Measurements from ENCODE around the gene HDGFL3.

Gene HDGFL3

DNA sequence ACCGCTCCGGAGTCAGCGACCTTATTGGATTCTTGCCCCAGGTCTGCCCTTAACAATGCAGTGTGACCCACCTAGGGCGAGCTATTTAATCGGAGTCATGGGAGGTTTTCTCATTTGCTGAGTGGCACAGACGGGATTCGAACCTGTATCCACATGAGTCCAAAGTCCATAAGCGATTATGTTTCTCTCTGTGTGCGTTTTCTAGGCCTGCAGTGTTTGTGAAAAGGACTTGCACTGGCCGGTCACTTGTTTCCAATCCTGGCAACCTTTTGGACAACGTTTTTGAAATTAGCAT lies 691 bp upstream of the HDGFL3 start (continued):
- TF ChIP-seq, protein P1, sequence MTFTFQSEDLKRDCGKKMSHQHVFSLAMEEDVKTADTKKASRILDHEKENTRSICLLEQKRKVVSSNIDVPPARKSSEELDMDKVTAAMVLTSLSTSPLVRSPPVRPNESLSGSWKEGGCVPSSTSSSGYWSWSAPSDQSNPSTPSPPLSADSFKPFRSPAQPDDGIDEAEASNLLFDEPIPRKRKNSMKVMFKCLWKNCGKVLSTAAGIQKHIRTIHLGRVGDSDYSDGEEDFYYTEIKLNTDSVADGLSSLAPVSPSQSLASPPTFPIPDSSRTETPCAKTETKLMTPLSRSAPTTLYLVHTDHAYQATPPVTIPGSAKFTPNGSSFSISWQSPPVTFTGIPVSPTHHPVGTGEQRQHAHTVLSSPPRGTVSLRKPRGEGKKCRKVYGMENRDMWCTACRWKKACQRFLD (tag by site-specific recombination; IDR thresholded peaks at IDR 0.05) = no peak
- TF ChIP-seq ZNF530 (tag by site-specific recombination; IDR thresholded peaks at IDR 0.05; ENCODE audit: low read depth) (no peak), ZNF23 (tag by site-specific recombination; IDR thresholded peaks at IDR 0.05; ENCODE audit: borderline replicate concordance) (no peak), ZNF529 (tag by site-specific recombination; IDR thresholded peaks at IDR 0.05; ENCODE audit: insufficient replicate concordance) (no peak), ZBTB8A (tag by site-specific recombination; IDR thresholded peaks at IDR 0.05) (peak; percentile 80; the same call in 1 of the 2 replicates), ZNF544 (tag by site-specific recombination; IDR thresholded peaks at IDR 0.05) (no peak), ZNF335 (tag by site-specific recombination; conservative IDR thresholded peaks at IDR 0.05) (peak; percentile 30; the same call in 1 of the 2 replicates), ZNF558 (tag by site-specific recombination; IDR thresholded peaks at IDR 0.05) (no peak), ZNF423 (tag by site-specific recombination; IDR thresholded peaks at IDR 0.05) (no peak), ZNF561 (tag by site-specific recombination; IDR thresholded peaks at IDR 0.05; ENCODE audit: borderline replicate concordance) (no peak; the same call in none of the 2 replicates), ZNF302 (tag by site-specific recombination; IDR thresholded peaks at IDR 0.05; ENCODE audit: low read depth) (no peak), PRDM1 (tag by site-specific recombination; IDR thresholded peaks at IDR 0.05) (0 out of 2 replicates have a peak, but pooled peaks have one; percentile 8), ZNF391 (tag by site-specific recombination; IDR thresholded peaks at IDR 0.05; ENCODE audit: borderline replicate concordance, low read depth) (no peak), HOXD13 (CRISPR knock-in tag; IDR thresholded peaks at IDR 0.05; ENCODE audit: borderline replicate concordance) (no peak), ZNF138 (tag by site-specific recombination; IDR thresholded peaks at IDR 0.05; ENCODE audit: borderline replicate concordance) (no peak), ZNF791 (tag by site-specific recombination; IDR thresholded peaks at IDR 0.05) (no peak), ZNF416 (tag by site-specific recombination; IDR thresholded peaks at IDR 0.05) (no peak), ZNF777 (tag by site-specific recombination; IDR thresholded peaks at IDR 0.05; ENCODE audit: borderline replicate concordance) (no peak), ZNF660 (tag by site-specific recombination; IDR thresholded peaks at IDR 0.05) (no peak), REPIN1 (tag by site-specific recombination; IDR thresholded peaks at IDR 0.05; ENCODE audit: low read depth) (no peak), SP3 (tag by site-specific recombination; IDR thresholded peaks at IDR 0.05) (no peak), HOXC10 (CRISPR knock-in tag; IDR thresholded peaks at IDR 0.05) (no peak), ZBTB17 (tag by site-specific recombination; IDR thresholded peaks at IDR 0.05) (peak; percentile 87), ZNF501 (tag by site-specific recombination; IDR thresholded peaks at IDR 0.05) (no peak; the same call in 1 of the 2 replicates), KLF8 (tag by site-specific recombination; IDR thresholded peaks at IDR 0.05) (no peak)
- TF ChIP-seq, protein P2, sequence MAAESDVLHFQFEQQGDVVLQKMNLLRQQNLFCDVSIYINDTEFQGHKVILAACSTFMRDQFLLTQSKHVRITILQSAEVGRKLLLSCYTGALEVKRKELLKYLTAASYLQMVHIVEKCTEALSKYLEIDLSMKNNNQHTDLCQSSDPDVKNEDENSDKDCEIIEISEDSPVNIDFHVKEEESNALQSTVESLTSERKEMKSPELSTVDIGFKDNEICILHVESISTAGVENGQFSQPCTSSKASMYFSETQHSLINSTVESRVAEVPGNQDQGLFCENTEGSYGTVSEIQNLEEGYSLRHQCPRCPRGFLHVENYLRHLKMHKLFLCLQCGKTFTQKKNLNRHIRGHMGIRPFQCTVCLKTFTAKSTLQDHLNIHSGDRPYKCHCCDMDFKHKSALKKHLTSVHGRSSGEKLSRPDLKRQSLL (tag by site-specific recombination; IDR thresholded peaks at IDR 0.05) = no peak
- TF ChIP-seq, protein P3, sequence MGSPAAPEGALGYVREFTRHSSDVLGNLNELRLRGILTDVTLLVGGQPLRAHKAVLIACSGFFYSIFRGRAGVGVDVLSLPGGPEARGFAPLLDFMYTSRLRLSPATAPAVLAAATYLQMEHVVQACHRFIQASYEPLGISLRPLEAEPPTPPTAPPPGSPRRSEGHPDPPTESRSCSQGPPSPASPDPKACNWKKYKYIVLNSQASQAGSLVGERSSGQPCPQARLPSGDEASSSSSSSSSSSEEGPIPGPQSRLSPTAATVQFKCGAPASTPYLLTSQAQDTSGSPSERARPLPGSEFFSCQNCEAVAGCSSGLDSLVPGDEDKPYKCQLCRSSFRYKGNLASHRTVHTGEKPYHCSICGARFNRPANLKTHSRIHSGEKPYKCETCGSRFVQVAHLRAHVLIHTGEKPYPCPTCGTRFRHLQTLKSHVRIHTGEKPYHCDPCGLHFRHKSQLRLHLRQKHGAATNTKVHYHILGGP (tag by site-specific recombination; IDR thresholded peaks at IDR 0.05) = no peak
- TF ChIP-seq, protein P4, sequence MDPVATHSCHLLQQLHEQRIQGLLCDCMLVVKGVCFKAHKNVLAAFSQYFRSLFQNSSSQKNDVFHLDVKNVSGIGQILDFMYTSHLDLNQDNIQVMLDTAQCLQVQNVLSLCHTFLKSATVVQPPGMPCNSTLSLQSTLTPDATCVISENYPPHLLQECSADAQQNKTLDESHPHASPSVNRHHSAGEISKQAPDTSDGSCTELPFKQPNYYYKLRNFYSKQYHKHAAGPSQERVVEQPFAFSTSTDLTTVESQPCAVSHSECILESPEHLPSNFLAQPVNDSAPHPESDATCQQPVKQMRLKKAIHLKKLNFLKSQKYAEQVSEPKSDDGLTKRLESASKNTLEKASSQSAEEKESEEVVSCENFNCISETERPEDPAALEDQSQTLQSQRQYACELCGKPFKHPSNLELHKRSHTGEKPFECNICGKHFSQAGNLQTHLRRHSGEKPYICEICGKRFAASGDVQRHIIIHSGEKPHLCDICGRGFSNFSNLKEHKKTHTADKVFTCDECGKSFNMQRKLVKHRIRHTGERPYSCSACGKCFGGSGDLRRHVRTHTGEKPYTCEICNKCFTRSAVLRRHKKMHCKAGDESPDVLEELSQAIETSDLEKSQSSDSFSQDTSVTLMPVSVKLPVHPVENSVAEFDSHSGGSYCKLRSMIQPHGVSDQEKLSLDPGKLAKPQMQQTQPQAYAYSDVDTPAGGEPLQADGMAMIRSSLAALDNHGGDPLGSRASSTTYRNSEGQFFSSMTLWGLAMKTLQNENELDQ (tag by site-specific recombination; IDR thresholded peaks at IDR 0.05; ENCODE audit: low read depth) = no peak
- TF ChIP-seq, protein P5, sequence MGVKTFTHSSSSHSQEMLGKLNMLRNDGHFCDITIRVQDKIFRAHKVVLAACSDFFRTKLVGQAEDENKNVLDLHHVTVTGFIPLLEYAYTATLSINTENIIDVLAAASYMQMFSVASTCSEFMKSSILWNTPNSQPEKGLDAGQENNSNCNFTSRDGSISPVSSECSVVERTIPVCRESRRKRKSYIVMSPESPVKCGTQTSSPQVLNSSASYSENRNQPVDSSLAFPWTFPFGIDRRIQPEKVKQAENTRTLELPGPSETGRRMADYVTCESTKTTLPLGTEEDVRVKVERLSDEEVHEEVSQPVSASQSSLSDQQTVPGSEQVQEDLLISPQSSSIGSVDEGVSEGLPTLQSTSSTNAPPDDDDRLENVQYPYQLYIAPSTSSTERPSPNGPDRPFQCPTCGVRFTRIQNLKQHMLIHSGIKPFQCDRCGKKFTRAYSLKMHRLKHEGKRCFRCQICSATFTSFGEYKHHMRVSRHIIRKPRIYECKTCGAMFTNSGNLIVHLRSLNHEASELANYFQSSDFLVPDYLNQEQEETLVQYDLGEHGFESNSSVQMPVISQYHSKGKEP (tag by site-specific recombination; IDR thresholded peaks at IDR 0.05) = no peak
- TF ChIP-seq, protein P6, sequence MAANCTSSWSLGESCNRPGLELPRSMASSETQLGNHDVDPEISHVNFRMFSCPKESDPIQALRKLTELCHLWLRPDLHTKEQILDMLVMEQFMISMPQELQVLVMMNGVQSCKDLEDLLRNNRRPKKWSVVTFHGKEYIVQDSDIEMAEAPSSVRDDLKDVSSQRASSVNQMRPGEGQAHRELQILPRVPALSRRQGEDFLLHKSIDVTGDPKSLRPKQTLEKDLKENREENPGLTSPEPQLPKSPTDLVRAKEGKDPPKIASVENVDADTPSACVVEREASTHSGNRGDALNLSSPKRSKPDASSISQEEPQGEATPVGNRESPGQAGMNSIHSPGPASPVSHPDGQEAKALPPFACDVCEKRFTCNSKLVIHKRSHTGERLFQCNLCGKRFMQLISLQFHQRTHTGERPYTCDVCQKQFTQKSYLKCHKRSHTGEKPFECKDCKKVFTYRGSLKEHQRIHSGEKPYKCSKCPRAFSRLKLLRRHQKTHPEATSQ (tag by site-specific recombination; IDR thresholded peaks at IDR 0.05) = no peak
- TF ChIP-seq, protein P7, sequence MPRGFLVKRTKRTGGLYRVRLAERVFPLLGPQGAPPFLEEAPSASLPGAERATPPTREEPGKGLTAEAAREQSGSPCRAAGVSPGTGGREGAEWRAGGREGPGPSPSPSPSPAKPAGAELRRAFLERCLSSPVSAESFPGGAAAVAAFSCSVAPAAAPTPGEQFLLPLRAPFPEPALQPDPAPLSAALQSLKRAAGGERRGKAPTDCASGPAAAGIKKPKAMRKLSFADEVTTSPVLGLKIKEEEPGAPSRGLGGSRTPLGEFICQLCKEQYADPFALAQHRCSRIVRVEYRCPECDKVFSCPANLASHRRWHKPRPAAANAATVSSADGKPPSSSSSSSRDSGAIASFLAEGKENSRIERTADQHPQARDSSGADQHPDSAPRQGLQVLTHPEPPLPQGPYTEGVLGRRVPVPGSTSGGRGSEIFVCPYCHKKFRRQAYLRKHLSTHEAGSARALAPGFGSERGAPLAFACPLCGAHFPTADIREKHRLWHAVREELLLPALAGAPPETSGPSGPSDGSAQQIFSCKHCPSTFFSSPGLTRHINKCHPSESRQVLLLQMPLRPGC (tag by site-specific recombination; IDR thresholded peaks at IDR 0.05) = no peak
